Limb (tissue), 2 donors: ENCODE results near the gene PRR7.

Experiments
- DNase-seq, 2 donors: peaks; one replicate each; pipeline ENCODE4 v3.0.0-alpha.2; 2016; ENCODE audit errors: extremely low spot score in 2 of 2

Gene PRR7

DNA sequence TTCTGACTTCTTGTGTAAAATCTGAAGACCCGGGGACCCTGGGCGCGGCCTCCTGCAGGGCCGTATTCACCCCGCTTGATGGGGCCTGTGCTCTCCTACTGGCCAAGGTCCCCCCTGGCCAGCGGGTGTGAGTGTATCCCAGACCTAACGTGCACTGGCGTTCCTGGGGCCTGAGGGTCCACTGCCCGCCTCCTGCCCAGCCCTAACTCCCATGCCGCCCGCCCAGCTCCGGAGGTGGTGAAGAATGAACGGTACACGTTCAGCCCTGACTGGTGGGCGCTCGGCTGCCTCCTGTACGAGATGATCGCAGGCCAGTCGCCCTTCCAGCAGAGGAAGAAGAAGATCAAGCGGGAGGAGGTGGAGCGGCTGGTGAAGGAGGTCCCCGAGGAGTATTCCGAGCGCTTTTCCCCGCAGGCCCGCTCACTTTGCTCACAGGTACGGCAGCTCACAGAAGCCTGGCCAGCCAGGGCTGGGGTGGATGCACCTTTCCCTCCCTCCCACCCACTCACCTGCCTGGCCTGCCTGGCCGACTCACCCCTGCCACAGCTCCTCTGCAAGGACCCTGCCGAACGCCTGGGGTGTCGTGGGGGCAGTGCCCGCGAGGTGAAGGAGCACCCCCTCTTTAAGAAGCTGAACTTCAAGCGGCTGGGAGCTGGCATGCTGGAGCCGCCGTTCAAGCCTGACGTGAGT, 10.6 kb upstream of the PRR7 start:
- no peak for DNase-seq

DNA sequence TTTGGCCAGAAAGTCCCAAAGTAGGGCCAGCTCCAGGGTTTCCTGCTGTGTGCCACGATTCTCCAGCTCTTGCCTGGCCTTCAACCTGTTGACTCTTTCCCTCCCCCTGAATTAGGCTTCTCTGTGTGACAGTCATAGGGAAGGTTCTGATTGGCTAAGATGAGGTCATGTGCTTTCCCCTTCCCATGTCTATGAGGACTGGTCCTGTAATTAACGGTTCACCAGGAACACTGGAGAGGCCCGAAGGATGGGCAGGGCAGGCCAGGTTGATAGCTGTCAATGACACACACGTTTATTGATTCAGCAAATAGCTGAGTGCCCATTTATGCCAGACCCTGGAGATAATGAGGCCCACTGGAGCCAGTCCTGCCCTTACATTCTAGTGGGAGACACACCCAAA, 9.0 kb upstream of the PRR7 start:
- DNase-seq = no peak

DNA sequence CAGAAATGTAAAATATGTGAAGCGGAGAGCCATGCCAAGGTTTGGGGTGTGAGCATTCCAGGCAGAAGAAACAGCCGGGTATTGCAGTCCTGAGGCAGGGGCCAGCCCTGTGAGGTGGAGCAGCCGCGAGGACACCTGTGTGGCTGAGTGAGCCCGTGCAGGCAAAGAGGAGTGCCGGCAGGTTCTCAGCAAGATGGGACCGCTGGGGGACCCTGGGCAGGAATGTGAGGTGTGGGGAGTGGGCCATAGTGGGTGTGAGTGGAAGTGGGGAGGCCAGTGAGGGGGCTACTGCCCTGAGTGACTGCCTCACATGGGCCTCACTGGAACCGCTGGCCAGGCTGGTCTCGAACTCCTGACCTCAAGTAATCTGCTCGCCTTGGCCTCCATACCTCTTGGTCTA, 8.1 kb upstream of the PRR7 start:
- DNase-seq = no peak

DNA sequence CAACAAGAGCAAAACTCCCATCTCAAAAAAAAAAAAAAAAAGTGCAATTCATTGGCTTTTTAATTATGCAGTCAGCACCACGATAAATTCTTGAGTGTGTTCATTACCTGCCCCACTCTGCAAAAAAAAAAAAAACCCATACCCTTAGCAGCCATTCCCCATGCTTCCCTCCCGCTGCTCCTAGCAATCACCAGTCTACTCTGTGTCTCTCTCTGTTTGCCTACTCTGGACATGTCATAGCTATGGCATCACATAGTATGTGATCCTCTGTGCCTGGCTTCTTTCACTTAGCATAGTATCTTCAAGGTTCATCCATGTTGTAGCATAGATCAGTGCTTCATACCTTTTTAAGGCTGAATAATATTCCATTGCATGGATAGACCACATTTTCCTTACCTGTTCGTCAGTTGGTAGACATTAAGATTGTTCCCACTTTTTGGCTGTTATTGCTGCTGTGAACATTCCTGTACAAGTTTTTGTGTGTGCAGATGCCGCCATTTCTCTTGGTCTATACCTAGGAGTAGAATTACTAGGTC, 7.0 kb upstream of the PRR7 start:
- no peak for DNase-seq

DNA sequence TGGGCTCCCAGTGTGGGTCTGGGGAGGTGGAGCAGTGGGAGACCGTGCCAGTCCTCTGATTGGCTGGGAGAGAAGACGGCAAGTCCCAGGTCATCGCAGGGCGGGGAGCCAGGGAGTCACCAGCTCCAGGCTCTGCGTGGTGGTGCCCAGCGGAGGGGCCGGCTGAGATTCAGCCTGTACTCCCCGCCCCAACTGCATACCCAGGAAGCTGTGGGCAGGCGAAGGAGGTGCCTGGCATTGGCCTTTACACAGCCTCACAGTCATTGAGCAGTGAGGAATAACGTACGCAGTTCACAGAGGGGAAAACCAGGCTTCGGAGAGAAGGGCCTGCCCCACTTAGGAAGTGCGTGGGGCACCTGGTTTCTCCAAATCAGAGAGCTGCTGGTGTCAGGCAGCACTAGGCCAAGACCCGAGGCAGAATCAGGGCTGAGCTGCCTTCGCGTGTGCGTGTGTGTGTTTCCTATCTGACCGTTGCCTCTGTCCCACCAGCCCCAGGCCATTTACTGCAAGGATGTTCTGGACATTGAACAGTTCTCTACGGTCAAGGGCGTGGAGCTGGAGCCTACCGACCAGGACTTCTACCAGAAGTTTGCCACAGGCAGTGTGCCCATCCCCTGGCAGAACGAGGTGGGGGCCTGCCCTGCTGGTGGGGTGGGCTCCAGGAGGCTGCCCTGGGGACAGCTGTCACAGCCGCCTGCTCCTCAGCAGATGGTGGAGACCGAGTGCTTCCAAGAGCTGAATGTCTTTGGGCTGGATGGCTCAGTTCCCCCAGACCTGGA, 6.2 kb upstream of the PRR7 start:
- no peak for DNase-seq

DNA sequence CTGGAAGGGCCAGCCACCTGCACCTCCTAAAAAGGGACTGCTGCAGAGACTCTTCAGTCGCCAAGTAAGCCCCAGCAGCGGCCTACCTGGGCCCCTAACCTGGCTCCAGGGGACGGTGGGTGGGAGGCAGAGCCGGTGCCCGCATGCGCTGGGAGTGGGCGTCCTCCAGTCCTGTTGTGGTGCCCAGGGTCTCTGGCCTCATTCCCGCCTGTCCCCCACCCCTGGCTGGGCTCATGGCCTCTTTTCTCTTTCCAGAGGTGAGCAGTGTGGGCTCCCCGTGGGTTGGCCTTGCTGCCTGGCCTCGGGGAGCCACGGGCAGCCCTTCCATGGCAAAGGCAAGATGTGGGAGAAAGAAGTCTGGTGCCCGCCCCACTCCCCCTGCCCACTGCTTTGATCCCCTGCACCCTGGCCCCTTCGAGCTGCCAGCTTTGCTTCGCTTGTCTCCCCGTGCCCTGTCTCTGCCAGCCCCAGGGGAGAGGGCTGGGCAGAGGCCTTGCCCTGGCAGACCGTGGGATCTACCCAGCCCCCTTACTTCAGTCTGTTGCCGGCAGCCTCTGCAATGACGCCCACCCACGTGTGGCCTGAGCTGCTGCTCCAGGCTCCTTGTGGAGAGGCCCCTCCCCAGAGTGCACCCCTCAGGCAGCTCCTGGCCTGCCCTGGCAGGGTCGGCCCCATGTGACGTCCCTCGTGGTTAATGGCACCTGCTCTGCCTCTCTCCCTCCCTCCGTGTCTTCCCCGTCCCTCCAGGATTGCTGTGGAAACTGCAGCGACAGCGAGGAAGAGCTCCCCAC, 5.4 kb upstream of the PRR7 start:
- no peak for DNase-seq

DNA sequence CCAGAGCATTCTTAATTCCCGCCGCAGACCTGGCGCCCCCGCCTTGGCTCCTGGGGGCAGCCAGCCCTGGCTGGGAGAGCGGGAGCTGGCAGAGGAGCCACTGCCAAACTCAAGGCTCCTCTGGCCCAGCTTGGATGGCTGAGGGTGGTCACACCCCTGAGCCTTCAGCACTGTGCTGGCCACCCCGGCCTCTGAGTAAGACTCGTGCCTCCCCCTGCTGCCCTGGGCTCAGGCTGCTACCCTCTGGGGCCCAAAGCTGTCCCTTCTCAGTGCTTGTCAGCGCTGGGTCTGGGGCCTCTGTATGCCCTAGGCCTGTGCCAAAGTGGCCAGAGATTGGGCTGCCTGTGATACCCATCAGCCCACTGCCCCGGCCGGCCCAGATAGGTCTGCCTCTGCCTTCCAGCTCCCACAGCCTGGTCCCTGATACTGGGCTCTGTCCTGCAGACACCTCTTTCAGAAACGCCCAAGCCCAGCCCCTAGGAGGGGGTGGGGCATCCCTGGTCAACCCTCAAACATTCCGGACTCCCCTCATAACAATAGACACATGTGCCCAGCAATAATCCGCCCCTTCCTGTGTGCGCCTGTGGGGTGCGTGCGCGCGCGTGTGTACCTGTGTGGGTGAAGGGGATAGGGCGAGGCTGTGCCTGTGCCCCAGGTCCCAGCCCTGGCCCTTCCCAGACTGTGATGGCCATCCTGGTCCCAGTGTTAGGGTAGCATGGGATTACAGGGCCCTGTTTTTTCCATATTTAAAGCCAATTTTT, 4.4 kb upstream of the PRR7 start:
- no peak for DNase-seq

DNA sequence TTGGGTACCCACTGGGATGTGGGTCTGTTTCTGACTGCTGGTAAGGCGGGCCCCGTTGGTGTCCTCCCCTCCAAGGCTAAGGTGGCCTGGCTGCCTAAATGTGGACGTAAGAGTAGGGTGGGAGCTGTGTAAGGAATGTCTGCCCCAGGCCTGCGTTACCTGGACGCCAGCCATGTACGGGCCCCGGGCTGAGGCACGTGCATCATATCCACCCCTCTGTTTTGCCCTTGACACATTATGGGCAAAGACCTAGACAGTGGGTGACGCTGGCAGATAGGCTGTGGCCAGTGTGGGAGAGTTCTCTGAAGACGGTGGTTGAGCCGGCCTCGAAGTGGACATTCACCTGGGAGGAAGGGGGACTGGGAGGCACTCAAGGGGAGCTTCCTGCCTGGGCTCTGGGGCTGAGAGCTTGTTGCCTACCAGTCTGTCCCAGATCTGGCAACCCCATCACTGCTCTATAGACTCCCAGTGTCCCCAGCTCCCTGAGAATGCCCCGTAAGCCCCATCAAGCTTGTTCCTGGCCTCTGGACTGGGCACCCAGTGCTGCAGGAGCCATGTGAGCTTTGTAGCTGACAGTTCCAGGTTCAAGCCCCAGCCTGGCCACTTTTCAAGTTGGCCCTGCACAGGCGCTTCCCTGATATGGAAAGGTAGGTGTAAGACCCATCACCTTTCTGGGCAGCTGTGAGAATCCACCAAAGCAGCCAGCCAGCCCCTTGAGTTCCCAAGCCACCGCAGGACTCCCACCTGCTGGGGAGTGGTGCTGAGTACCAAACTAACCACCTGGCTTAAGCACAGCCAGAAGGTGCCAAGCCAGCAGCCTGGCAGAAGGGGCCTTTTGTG, 3.2 kb upstream of the PRR7 start:
- DNase-seq = no peak

DNA sequence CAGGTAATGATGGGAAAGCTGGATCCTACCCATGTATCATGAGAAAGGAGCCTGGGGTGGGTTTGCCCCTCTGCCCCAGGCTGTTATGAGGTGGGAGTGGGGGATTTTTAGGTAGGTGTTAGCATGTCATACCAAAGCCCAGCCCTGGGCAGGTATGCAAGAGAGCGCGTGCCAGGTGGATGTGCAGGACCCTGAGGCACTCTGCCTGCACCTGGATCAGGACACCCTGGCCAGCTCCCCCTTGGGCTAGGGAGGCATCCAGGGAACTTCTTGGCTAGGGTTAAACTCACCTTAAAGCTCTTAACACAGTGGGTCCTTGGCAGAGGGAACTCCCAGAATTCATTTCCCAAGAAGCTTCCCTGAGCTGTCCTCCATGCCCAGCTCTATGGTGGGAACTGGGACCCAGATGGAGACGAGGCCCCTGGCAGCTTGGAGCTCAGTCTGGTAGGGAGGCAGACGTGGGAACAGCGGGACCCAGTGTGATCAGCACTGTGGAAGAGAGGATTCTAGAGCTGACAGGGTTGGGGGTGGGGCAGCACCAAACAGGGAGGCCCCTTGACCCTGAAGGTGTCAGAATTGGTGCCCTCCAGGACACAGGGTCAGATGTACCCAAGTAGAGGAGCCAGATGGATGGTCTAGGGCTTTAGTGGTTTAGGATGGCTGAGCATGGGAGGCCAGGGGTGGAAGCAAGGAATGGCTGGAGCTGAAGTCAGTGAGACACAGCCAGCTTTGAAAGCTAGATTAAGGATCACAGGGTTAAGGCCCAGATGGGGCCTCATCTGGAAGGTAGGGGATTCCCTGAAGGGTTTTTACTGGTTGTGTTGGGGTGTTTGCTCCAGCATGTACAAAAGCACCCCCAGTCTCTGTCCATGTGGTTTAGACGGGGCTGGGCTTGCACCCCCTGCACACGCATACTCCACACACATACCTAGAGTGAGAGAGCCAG, 2.2 kb upstream of the PRR7 start:
- DNase-seq = no peak

DNA sequence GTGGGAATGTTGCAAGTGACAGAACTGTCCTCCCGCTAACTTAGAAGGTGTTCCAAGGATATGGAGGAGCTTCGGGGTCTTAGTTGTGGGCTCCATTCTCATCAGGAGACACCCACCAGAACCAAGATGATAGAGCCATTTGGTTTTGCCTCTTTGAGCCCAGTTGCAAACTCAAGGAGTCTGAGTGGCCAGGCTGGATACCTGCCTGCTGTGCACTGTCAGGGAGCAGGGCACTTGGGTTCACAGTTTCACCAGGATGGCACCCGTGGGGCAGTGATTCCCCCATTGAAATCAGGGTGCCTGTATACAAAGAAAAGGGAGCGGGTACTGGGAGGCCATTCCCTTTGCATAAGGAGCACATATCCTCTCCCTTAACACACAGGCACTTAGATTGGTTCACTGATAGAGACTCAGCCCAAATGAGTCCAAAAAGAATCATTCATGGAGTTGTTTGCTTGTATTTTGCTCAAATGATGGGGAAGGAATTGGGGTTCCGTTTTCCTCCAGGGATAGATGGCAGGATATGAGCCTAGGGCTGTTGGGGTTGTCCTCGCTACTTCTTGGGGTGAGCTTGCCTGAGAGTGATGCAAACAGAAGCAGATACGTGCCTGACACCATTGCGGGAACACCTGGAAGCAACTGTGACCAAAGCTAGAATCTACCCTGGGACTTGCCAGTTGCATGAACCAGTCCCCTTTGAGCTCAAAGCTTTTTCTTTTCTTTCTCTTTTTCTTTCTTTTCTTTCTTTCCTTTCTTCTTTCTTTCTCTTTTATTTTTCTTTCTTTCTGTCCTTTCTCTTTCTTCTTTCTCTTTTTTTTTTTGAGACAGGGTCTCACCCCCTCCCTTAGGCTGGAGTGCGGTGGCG, 1.3 kb upstream of the PRR7 start:
- no peak for DNase-seq

DNA sequence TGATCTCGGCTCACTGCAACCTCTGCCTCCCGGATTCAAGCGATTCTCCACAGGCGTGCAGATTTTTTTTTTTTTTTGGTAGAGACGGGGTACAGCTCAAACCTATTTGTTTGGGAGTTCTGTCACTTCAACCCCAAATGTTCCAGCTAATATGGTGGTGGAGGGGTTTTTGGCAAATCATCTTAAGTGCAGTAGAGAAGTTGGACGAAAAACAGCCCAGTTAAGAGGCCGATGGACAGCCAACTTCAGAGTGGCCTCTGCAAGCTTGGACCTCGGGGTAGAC, 756 bp upstream of the PRR7 start:
- no peak for DNase-seq

DNA sequence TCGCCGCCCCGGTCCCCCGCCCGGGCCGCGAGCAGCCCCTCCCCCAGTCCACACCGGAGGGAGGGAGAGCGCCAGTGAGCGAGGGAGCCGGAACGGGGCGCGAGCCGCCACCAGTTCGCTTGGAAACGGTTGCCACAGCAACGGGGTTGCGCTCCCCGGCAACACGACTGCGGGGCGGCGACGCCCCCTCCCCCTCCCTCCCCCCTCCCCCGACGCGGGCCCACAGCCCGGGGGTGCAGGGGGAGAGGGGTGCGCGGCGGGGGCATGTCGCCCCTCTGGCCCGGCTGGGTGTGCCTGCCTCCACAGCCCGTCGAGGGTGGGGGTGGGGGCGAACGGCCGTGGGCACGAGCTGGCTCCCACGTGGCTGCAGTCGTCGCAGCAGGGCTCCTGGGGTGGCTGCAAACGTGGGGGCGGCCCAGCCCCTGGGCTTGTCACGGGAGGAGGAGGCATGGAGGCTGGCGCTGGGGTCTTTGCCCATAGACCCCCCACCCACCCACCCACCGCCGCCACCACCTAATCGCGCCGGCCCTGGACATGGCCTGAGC, 524 bp downstream of the PRR7 start:
- DNase-seq = peak in 1 of 2 donors; percentile 86

DNA sequence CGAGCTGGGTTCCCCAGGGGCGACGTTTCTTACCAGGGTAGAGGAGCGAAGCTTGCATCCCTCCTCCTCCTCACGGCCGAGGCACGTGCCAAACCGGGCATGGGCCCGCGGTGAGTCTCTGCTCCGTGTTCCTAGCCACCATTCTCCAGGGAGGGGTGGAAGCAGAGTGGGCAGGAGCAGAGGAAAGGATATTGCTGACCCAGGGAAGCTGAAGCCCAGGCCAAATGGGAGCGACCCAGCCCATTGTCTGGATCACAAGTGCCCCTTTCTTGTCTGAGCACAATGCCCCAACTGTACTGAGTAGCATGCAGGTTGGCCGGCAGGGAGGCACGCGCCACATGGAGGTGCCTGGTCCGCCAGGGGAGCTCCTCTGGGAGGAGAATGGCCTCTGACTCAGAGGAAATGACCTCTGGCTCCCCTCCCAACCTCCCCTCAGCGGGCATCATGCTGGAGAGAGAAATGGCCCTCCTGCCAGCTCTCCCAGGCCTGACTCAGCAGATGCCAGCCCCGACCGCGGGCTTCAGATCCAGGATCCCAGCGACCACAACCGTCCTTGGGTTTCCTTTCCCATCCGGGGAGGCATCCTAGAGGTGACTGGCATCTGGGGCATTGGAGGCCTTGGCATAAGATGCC, 1.1 kb downstream of the PRR7 start:
- DNase-seq = no peak

DNA sequence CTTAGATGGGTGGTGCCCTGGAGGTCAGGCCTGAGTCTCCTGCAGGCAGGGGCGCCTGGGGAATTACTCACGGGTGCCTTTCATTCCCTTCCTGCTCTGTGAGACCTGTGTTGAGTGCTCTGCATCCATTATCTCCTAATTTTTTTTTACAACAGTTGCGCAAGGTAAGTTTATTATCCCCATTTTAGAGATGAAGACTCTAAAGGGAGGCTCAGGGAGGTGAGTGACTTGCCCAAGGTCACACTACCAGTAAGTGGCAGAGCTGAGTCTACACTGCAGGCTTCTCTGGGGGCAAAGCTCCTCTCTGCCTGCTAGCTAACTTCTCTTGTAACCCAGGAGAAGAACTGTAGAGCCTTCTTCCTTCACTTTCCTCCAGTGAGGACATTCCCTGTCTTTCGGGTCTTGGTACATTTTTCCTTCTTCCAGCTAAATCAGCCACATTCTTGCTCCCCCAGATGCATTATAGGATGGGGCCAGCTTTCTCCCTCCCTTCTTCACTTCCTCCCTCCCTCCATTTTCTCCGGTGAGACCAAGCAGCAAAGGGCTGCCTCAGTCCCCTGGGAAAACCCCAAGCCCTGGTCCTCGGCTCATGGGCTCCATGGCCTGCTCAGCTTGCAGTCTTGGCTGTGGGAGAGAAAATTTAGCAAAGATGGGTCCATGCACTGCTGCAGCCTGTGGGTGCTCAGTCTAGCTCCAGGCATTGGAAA, 1.8 kb downstream of the PRR7 start:
- DNase-seq = no peak

DNA sequence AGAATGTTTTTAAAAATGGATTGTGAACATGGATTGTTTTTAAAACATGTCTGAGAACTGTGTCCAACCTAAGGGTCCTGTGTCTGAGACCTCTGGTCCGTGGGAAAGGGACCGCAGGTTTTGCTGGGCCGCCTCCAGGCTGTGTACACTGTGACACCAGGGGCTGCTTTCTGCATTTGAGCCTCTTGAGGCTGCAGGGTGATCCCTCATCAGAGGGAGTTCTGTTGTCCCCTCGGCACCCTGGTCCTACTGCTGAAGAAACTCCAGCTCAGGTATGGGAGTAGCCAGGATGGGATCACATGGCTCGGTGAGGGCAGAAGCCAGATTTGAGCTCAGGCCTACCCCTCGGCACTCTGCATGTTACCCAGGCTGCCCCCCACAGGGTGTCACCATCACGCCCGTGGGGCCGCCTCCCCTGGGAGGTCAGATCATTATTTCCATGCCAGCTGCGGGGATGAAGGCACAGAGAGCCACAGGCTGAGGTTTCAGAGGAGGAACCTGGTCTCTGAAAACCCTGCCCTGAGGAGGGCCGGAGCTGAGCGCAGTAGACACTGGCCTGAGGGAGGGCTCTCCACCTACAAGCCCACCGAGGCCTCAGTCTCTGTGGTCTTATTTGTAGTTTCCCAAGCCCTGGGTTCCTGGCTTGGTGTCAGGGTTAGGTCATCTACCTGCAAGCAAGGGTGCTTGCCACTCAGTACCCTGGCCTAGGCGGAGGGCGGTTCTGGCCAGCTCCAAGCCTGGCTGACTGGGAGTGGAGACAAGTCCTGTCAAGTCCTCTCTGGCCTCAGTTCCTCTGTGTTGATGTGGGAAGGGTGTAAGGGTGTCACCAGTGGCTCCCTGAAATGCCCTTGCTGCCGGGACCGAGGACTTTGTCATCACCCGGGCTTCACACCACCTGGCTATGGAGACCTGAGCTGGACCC, 2.8 kb downstream of the PRR7 start:
- no peak for DNase-seq
